Medulla oblongata (tissue), 1 donor: ENCODE data around the gene PPP6R3.
A peak's percentile ranks its signal among the peaks of the same experiment; 100 is the strongest.
"Not testable (repeated sequence)": the region's sequence is repeated elsewhere in the genome, so short reads cannot be mapped to it uniquely, and the experiment has no call there.

Experiments
- DNase-seq: peaks from one replicate; pipeline ENCODE4 v3.0.0-alpha.2; 2015; ENCODE audit errors: extremely low spot score

Gene PPP6R3

DNA sequence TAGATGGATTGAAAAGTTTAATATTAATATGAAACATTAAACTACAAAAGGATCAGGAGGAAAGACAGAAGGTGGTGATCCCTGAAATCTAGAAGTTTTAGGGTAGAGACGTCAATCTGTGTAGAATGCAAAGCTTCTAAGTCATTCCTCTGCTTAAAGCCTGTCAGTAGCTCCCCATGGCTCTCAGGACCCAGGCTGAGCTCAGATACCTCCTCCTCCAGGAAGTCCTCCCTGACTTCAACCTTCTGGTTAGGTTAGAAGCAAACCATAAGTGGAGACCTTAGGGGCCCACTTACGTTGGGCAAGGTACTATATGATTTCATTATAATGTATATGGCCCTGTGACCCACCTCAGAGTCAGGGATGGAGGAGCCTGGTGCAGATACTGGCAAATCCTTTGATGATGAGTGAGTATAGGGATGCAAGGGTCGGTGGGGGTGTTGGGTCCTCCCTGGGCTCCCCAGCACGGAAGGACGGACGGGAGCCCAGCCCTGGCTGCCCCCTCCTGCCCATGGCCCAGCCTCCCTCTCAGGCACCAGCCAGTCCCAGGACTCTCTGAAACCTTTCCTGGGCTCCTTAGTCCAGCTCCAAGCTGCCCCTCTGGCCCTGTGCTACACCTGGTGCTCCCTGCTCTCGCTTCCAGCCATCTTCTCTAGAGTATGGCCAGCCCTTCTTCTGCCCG is 3.2 kb upstream of the PPP6R3 start:
- no peak for DNase-seq

DNA sequence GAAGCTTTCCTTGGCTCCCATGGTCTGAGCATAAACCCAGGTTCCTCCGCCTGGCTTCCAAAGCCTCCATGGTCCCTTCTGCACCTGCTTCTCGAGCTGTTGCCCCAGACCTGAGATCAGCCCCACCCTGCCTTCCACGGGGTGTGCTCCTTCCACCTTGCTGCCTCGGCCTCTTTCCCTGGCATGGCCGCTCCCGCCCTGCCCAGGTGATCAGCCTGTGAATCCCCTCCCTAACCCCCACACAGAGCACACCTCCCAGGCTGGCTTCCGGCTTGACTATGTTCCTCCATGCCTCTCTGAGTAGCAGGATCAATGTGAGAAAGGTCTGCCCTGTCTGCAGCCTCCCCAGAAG is 2.7 kb upstream of the PPP6R3 start:
- DNase-seq: no peak

DNA sequence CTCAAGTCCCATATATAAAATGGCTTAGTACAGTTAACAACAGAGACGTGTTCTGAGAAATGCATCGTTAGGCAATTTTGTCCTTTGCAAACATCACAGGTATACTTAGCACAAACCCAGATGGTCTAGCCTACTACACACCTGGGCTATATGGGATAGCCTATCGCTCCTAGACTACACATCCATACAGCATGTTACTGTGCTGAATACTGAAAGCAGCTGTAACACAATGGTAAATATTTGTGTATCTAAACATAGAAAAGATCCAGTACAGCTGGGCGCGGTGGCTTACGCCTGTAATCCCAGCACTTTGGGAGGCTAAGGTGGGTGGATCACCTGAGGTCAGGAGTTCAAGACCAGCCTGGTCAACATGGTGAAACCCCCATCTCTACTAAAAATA is 2.2 kb upstream of the PPP6R3 start:
- DNase-seq: not testable (repeated sequence)

DNA sequence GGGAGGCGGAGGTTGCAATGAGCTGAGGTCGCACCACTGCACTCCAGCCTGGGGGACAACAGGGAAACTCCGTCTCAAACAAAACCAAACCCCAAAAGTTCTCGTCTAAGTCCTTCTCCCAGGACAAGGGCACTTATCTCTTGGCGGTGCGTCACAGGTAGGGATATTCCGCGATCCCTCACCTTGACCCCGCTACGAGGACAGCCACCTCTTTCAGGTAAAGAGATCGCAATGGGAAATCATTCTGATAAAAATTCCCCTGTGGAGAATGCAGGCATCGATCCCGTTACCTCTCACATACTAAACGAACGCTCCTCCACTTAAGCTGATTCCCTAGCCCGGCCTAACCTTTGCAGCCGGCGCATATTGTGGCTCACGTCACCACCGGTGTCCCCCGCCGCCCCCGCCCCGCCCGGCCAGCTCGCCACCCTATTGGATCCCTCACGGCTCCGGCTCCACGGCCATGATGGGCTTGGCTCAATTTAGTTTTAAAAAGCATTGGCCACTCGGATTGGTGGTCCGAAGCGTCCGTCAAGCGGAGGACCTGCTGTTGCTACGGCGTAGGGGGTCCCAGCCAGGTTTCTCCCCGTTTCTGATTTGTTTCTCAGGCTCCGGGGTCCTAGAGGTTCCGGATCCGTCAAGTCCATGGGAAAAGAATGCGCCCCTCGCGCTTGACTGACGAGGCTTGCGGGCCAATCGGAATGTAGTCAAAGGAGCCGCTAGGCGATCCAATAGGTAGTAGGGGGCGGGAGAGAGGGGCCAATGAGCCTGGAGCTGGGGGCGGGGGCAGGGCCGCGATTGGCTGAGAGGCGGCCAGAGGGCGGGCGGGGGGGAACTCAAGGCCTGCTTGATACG is 439 bp upstream of the PPP6R3 start:
- peak; percentile 99 for DNase-seq

DNA sequence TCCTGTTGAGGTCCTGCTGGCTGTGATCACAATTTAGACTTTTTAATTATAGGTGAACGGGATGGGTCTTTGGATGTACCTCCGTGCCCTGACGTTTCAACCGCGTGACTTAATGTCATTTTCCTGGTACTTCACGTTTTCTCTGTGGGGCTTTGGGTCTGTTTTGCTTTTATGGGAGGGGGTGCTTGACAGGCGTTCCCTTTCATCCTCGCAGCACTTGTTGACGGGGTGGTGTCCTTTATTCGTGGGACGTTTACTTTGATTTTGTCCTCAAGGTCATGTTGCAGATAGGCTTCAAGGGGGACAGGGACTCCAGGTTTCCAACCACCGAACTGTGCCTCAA is 994 bp downstream of the PPP6R3 start:
- no peak for DNase-seq

DNA sequence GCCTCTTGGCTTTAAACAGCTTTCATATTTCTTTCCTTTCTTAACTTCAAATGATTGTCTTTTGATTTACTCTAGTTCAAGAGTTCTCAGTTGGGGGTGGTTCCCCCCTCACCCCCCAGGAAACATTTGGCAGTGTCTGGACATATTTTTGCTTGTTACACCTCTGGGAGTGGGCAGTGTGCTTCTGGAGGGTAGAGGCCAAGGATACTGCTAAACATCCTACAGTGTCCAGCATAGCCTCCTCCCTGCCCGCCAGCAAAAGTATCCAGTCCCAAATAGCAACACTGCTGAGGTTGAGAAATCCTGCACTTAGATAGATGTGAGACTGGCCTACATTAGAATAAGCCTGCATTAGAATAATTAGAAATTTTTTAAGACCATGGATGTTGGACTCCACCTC is 3.2 kb downstream of the PPP6R3 start:
- no peak for DNase-seq

DNA sequence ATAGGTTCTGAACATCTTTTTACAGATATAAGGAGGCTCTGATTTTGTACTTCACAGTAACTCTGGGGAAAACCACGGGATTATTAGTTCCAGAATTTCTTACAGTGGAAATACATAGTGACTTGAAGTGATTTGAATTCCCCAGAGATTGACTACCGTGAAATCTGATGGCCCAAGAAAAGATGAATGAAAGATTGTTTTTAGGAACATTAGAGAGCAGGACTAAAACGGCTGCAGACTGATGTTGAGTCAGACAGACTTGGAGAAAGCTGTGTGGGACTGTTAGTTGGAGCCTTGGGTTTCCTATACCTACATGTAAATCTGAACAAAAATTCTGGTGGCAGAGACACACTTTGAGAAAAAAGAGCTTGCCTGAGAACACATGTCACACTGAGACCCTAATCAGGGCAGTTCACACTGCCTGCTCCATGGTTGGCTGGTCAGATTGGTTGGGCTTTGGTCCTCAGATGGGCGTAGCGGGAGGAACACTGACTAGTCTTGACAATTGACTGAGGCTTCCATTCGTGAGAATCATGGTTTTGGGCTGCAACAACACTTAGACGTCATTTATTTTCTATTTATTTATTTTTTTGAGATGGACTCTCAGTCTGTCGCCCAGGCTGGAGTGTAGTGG is 6.8 kb downstream of the PPP6R3 start:
- DNase-seq: no peak

DNA sequence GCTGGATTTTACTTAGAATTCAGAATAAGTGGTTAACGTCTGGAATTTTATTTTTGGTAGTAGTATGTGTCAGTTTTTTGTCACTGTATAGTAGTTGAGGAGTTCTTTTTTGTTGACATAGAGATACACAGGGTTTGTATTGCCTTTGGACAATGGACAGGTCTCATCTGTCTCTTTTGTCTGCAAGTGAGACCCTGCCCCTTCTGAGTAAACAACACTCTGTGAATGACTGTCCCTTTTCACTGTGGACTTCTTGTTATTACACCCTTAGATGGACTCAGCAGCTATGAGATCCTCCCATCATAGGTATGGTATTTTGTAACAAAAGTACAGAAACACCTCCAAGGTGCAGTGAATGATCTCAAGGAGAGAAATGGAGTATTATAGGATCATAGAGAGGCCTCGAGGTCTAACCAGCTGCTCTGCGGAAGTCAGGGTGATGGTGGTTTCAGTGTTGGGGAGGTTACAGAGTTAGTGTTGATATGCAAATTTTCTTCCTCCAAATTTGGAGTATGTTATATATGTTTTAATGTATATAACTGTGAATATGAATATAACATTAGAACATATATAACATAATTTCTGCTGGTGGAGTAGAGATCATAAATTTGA is 7.8 kb downstream of the PPP6R3 start:
- DNase-seq: no peak

DNA sequence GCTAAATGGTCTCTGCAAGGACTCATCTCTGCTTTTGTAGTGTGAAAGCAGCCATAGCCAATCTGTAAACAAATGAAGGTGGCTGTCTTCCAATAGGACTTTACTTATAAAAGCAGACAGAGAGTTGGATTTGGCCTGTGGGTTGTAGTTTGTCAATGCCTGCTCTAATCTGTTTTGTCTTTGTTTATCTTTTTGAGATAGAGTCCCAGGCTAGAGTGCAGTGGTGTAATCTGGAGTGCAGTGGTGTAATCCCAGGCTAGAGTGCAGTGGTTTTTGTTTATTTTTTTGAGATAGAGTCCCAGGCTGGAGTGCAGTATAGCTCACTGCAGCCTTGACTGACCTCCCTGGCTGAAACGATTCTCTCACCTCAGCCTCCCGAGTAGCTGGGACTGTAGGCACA is 8.6 kb downstream of the PPP6R3 start:
- DNase-seq: no peak

DNA sequence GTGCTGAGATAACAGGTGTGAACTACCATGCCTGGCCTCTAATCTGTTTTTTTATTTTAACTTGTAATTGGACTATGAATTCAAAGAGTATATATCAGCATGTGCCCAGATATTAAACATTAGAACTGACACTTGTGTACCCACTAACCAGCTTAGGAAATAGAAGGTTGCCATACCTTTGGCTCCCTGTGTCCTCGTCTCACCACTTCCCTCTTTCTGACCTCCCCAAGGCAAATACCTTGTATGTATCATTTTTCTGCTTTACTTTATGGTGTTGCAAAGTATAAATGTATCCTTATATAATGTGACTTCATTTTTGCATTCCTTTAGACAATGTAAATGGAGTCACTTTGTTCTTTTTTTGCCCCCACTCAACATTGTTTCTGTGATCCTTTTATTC is 9.1 kb downstream of the PPP6R3 start:
- DNase-seq: no peak

DNA sequence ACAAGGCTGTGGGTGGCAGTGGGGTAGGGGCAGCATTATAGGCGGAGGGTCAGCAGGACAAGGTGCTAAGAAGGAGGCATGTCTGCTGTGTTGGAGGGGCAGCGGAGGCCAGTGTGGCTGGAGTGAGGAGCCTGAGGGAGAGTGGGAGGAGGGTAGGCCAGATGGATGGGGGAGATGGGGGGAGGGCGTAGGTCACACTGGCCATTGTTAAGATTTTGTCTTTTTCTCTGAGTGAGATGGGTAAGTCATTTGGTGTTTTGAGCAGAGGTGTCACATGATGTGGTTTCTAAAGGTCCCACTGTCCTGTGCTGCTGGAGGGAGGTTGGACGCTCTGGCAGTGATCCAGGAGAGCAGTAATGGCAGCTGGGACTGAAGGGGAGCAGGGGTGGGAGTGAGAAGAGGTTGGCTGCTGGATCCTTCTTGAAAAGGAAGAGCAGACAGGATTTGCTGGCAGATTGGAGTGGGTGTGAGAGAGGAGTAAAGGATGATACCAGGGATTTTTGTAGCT is 9.8 kb downstream of the PPP6R3 start:
- DNase-seq: peak; percentile 36

DNA sequence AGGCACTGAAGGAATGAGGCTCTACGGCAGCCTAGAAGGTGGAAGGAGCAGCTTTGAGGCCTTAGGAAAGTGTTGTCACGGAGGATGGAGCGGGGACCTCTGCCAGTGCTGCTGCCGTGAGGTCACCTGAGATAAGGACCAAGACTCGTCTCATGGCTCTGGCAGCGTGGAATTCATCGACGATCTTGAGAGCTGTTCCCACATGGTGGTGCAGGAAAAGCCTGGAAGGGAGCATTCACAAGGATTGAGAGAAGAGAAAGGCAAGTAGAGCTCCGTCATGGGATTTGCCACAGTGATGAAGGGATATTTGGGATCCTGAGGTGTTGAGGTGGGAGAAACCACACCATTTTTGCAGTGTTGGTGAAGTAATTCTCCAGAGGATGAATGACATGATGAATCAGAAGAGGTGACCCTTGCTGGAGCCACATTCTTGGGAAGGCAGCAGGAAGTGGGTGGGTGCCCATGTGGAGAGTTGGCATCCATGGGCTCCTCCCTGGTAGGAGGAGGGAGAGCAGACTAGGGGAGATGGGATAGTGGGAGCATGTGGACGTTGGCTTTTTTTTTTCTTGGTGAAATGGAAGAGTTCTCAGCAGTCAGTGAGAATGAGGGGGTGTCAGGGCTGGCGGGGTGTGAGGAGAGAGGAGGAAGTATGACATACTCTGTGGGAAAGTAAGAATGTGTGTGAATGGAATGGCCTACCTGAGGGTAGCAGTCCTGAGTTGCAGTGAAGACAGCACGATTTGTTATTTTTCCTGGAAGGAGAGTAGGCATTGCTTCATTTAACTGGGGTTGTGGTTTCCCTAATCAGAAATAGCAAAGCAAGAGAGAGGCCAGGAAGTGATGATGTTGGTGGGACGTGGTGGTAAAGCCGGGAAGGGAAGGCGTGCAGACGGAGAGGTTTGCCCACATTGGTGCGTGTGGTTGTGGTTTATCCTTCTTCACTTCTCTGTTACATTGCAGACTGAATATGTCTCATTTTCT is 11.1 kb downstream of the PPP6R3 start:
- DNase-seq: no peak

DNA sequence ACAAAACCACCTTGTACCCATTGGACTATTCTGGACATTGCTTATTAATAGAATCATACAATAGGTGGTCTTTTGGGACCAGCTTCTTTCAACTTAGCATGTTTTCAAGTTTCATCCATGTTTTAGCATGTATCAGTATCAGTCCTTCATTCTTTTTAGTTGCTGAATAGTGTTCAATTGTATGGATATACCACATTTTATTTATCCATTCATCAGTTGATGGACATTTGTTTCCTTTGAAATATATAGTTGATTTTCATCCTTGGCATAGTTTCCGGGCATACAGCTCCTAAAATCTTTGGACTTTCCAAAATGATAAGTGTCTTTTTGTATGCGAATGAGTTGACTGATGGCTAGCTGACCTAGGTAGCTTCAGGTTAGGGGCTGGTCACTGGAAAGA is 12.2 kb downstream of the PPP6R3 start:
- DNase-seq: no peak

DNA sequence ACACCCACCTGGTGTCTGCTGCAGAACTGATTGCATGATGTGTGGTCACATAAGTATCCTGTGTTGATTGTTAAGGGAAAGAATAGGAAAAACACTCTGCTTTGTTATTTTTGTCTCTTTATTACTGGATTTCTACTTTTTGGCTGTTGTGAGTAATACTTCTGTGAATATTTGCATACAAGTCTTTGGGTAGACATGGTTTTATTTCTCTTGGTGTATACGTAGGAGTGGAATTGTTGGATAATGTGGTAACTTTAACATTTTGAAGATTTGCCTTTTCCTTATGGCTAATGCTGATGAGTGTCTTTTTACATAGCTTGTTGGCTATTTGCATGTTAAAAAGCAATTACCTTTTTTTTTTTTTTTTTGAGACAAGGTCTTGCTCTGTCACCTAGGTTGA is 13.1 kb downstream of the PPP6R3 start:
- DNase-seq: no peak

DNA sequence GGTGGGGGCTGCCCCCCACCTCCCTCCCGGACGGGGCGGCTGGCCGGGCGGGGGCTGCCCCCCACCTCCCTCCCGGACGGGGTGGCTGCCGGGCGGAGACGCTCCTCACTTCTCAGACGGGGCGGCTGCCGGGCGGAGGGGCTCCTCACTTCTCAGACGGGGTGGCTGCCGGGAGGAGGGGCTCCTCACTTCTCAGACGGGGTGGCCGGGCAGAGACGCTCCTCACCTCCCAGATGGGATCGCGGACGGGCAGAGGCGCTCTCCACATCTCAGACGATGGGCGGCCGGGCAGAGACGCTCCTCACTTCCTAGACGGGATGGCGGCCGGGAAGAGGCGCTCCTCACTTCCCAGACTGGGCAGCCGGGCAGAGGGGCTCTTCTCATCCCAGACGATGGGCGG is 15.1 kb downstream of the PPP6R3 start:
- DNase-seq: not testable (repeated sequence)

DNA sequence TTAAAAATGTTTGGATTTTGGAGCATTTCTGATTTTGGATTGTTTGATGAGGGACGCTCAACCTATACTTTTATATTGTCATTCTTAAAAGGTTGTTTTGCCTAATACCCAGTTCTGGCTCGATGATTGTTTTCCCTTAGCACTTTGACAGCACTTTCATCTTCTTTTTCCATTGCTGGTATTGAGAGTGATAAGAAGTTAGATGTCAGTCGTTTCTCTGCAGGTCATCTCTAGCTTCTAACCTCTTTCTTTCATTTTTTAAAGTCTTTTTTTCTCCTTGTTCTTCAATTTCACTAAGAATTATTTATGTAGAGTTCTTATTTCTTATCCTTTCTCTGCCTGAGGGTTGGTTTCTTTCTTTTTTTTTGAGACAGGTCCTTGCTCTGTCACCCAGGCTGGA is 18.8 kb downstream of the PPP6R3 start:
- DNase-seq: no peak

DNA sequence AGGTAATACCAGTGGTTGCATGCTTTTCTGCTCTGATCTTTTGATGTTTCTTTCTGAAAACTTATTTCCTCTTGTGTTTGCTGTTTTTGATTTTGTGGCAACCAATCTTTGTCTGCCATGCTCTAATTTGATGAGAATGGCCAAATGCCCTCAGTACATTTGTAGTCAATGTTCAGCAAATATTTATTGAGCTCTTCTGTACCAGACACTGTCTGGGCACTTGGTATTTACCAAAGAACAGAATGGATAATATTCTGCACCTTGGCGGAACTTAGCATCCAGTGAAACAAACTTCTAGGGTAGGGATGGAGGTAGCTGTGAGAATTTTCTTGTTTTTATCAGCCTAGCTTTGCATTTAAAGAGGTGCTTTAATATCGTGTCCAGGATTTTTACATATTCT is 19.6 kb downstream of the PPP6R3 start:
- no peak for DNase-seq

DNA sequence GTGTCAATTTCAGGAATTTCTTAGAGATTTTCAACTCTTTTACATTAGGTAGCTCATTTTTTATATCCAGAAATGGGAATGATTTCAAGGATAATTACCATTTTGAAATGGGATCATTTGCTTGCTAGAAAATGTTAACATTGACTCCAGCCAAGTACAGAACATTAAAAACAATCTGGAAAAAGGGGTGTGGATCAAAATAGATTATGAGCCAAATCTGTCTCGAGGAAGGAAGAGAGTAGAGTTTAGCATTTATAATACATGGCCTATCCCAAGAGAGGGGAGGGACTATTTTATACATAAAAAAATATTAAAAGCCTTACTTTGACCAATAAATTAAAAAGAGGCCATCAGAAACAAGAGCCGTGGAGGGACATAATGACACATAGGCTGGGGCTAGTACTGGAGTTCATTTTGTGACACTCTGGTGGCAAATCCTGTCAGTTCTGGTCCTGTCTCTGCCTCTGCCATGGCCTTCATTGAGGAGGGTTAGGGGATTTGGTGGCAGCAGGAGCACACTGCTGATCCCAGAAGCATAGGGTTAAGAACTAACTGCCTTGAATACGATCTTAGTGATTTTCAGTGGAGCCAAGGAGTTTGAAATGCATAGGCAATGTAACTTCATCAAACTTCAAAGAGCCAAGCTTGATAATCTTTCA is 20.4 kb downstream of the PPP6R3 start:
- no peak for DNase-seq

DNA sequence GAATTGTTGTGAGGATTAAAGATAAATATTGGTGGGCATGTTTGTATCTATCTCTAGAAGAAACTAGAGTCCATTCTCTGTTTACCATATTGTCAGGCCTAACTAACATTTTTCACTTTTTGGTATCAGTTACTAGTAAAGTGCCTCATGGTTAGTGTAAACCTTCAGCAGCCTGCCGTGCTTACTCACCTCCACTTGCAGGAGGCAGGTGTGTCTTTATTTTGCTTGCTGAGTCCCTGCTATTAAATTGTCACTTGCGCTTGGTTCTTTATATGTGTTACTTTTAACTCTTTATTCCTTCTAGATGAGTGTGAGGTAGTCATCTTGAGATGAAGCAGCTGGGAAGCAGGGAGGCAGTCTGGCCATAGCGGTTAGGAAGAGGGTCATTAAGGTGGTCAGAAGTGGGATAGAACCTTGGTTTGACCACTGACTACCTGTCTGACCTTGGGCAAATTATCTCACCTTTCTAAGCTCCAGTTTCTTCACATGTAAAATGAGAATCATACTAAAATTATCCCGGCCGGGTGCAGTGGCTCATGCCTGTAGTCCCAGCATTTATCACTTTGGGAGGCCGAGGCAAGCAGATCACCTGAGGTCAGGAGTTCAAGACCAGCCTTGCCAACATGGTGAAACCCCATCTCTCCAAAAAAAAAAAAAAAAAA is 21.2 kb downstream of the PPP6R3 start:
- no peak for DNase-seq

DNA sequence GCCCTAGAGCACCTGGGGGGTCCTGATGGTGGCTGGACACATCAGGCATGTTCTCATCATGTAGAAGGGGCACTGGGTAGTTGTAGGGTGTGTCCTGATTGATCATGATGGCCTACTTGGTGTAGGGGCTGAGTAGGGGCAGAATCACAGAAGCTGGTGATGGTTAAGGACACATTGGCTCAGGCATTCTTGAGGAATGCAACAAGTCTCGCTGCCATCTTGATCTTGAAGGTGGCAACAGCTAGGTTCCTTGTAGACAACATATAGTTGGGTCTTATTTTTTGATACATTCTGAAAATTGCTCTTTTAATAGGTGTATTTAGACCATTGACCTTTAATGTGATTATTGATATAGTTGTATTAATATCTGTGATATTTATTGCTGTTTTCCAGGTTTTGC is 28.1 kb downstream of the PPP6R3 start:
- no peak for DNase-seq
